Stimulated activated CD4-positive, alpha-beta T cell treated with anti-CD3 and anti-CD28 coated beads, Interleukin-12 subunit alpha, Interleukin-12 subunit beta, amount 100 ng/mL, for 4 hours (primary cell): ENCODE results near the gene NDUFS2.
"Not testable (repeated sequence)": the region's sequence is repeated elsewhere in the genome, so short reads cannot be mapped to it uniquely, and the experiment has no call there.

ENCODE experiments used
- DNase-seq: peaks from one replicate; pipeline ENCODE4 v3.0.0-alpha.2; 2020

Gene NDUFS2

DNA sequence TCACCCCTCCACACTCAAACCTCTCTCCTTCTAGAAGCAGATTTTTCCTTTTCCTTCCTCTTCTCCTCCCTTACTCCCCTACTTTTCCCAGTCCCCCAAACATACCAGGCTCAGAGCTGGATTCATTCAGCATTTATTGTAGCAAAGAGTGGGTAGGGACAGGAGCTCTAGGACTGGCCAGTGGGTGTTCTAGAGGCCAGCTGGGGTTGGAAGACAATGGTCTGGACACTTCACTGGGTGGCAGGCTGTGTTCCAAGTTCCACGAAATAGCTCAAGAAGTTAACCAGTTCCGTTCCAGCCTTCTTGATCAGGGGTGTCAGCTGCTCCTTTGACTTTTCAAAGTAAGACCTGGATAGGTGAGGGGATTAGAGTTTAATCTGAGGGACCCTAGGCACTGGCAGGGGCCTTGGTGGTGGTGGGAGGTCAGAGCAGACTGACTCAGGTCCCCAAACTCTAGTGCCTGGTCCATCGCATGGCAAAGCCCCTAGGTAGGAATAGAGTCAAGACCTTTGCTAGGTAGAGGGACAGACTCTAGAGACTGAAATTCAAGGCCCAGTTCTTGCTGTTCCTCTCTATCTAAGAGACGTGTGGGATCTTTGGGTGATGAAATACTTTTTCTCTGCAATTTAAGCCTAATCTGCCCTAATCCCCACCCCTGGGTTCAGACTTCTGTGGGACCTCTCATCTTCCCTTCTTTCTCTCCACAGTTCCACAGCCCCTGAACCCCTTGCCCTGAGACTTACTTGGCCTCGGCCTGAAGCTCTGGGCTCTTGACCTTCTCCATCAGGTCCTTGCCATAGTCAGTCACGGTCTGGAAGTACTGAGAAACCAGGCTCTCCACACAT, 20.2 kb downstream of the NDUFS2 start:
- DNase-seq = no peak

DNA sequence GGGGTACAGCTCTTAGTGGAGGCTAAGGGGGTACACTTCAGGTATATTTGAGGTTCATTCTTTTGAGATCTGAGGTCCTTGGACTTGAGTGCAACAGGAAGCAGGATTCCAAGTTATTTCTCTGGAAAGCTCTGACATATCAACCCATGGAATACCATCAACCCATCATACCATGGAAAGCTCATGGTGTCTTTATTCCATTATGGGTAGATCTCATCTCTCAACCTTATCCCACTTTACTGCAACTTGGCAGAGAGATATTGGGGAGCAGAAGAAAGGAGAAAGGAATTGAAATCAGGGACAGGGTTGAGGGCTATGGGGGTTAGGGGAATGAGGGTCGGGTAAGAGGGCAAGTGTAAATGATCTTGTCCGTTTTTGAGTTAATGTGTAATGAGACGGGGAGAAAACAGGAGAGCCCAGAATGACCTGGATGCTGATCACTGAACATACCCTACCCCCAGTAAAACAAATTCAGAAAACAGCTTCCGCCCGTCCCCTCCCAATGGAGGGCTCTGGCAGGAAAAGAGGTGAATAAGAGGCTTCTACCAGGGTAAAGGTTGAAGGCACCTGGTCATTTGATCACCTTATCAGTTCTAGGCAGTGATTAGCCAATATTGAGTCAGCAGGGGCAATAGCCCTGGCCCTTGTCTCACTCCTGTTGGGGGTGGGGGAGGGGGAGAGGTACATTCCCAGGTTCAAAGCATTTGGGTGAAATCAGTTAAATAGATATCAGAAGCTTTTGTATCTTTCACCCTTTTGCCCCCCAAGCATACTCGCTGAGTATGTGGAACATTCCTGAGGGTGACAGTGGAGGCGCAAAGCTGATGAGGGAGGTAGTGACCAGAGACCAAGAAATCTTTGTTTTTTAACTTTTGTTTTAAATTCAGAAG, 21.9 kb downstream of the NDUFS2 start:
- DNase-seq = no peak

DNA sequence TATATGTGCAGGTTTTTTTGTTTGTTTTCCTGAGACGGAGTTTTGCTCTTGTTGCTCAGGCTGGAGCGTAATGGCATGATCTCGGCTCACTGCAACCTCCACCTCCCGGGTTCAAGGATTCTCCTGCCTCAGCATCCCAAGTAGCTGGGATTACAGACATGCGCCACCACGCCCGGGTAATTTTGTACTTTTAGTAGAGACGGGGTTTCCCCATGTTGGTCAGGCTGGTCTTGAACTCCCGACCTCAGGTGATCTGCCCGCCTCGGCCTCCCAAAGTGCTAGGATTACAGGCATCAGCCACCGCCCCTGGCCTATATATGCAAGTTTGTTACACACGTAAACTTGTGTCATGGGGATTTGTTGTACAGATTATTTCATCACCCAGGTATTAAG, 22.5 kb downstream of the NDUFS2 start:
- not testable (repeated sequence) for DNase-seq

DNA sequence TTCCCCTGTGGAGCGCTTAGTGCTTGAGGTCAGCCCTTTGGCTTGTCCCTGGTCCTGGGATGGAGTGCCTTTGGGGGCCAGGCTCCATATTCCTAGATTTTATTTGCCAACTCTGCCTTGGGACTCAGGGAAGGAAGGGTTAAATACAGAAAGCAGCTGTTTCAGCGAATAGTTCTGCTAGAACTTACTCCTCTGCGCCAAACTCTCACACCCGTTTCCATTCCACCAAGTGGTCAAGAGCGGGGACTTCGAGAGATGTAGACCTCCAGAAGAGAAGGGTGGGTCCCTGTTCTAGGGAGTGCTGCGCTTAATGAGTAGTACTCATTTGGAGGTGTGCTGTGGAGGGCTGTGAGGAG, 23.0 kb downstream of the NDUFS2 start:
- no peak for DNase-seq

DNA sequence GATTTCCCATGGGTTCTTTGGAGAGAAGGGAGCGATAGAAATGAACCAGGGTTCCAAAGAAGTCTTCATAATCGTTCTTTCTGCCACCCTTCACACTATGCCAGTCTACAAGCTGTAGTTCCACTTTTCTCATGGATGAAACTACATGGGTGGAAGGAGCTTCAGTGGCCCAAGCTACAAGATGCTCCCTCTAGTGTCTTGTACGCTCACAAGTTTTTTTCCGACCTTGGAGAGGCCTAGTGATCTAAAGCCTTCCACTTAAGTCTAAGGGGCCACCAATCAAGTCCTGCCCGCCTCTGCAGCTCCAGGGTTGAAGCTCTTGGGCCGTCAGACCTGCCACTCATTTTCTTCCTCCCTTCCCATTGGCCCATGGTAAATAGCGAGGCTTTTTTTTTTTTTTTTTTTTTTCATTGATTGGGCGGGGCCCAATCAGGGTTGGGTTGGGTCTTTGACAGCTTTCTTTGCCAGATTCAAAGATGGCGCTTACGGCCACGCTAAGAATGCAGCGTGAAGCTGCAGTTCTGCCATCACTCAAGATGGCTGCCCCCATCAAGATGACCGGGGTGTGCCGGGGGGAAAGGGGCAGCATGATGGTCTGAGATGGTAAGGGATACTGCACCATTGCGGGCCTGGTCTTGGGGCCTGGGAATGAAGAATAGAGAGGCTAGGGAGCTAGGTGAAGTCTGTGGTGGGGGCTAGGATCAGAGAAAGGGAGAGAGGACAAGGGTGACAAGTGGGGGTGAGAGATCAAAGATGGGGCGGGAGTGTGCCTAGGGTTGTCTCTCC, 23.6 kb downstream of the NDUFS2 start, which contains the start of gene TOMM40L:
Gene TOMM40L, plus strand, starts transcription at position 527 of the 786 bp plus-strand sequence. CDS start 430 bp downstream, outside the sequence.
- peak; percentile 78 for DNase-seq

DNA sequence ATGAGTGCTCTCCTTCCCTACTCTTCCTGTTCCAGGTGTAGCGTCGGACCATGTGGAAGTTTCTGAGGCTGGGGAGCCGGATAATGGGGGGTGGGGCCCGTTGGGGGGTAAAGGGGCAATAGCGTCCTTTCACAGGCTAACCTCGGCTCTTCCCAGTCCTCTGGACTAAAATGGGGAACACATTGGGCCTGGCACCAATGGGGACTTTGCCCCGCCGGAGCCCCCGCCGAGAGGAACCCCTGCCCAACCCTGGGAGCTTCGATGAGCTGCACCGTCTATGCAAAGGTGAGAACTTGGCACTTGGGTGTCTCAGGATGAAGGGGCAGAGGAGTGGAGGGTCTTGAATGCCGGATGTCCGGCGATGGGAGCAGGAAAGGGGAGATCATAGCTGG, 24.1 kb downstream of the NDUFS2 start:
- no peak for DNase-seq

DNA sequence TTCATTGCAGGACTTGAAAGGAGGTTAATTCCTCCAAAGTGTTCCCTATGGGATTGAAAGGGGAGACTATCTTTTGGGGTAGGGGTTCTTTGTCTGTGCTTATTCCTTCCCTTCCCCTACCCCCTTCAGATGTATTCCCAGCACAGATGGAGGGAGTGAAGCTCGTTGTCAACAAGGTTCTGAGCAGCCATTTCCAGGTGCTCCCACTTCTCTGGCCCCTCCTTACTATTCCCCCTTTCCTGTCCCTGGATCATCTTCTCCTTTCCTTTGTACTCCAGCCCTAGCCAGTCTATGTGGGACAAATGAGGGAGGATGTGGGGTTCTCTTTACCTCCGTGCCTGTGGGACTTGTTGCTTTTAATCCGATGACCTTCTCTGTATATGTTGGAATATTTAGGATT, 24.6 kb downstream of the NDUFS2 start:
- DNase-seq = no peak

DNA sequence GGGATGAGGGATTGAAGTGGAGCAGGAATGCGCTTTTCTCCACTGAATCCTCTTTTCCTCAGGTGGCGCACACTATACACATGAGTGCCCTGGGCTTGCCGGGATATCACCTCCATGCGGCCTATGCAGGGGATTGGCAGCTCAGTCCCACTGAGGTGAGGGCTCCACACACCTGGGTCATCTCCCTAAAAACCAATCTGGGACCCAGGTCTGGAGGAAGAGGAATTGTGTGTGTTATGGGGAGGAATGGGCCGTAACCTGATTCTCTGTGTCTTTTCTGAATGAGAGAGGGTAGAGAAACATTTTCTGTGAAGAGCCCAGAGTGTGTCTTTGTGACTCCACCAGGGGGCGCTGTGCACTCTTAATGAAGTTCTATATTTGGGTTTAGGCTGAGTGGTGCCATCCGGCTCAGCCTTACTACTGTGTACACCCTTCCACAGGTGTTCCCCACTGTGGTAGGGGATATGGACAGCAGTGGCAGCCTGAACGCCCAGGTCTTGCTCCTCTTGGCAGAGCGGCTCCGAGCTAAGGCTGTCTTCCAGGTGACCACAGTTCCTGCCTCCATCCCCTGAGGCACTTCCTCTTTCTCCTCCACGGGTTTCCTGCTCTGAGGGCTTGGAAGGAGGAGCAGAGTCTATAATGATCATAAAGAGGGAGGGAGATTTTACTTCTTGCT, 25.2 kb downstream of the NDUFS2 start:
- peak; percentile 88 for DNase-seq

DNA sequence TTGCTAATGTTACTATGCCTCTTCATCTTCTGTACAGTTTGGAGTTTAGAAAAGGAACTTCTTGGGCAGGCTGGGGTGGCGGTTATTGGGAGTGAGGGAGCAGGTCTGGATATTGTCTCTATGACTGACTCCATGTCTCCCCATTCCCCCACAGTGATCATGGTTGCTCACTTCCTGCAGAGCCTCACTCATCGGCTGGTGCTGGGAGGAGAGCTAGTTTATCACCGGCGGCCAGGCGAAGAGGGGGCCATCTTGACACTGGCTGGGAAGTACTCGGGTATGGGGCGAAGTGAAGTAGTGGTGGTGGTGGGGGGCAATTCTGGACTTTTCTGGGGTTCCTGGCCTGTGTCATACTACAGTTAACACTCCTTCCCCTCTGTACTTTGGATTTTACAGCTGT, 25.9 kb downstream of the NDUFS2 start:
- no peak for DNase-seq

DNA sequence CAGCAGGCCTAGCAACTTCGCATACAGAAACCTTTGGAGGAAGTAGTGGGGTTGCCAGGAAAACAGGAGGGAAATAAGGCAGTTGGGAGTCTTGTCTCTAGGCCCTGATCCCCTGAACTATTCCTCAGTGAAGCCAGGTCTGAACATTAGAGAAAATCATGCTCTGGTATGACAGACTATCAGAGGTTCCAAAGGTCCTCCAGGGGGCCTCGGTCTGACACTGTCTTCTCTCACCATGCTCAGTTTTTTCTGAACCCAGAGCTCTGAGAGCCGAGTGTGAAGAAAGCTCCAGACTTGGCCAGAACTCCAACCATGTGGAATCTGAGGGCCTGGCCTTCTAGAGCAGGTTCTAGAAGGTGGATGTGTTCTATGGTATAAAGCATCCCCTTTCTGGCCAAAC, 27.7 kb downstream of the NDUFS2 start:
- no peak for DNase-seq

DNA sequence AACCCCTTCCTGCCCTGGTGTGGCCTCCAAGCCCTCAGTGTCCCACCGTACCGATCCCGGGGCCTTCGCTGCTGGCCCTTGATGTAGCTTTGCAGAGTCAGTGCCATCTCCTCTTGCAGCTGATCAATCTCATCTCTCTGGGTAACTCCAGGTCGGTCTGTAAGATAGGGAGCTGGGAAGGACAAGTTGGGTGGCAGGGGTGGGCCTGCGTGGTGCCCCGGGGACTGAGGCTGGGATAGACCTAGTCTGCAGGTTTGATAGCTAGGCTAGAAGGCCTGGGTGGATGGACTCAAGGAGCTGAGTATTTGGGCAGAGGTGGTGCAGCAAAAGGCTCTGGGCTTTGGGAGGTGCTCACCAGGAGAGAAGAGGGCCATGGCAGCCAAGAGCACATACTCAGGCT, 28.6 kb downstream of the NDUFS2 start:
- no peak for DNase-seq

DNA sequence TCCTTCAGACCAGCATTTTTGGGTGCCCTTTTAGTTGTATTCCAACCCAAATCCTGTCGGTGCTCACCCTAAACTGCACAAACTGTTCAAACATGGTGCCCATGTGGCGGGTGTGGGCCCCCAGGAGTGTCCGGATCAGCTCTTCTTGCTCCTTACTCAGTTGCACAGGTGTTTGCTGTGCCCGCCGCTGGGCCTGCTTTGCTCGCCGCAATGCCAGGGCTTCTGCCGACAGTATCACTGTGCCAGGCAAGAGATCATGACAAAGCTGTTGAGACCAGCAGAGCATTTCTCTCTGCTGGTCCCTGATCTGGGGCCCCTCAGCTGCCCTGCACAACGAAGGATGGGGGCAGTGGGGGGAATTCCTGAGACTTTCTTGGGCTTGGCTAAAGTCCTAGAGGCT, 30.9 kb downstream of the NDUFS2 start:
- no peak for DNase-seq

DNA sequence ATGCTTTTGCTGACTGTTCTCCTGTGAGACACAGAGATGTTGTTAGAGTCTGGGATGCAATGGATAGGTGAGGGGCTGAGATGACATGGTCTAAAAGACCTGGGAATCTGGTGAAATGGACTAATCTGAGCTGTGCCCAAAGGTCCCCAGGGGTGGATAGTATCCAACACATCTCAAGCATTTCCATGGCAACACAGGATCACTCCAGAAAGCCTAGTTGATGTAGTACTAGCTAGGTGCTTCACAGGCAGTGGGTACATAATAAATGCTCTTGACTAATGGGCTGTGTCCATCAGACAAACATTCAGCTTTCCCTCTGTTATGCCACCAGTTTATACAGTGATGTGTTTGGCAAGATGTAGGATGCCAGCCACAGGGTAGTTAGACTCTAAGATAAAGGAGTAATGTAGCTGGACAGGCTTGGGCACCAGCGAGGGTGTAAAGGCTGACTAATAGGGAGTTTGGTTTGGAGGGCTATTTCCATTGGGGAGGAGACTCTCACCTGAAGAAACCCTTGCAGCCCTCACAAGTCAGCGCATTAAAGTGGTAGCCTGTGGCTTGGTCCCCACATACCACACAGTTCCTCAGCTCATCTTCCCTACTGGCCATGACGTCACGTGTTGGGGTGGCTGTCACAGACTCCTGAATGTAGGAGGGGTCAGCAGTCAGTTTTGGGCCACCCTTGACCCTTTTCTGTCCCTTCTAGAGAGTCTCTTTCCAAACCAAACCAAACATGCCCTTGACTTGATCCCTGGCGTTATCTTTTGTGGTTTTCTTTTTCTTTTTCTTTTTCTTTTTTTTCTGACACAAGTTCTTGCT, 34.0 kb downstream of the NDUFS2 start:
- DNase-seq = no peak

DNA sequence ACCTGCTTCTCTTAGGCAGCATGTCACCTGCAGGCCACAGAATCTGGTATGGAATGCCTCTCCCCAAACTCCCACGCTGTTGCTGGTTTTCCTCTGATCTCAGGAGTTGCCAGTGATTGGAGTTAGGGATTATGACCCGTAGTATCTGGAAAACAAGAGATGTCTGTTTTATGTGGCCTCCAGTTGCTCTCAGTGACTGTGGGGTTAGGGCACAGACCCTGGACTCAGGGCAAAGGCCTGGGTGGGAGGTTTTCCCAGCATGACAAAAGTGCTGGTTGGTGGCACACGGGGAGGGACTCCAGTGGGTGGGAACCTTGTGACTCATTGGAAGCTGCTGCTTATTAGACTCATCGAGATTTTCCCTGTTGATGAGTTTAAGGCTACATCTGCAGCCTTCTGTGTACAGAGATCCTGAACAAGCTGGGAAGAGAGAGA, 35.9 kb downstream of the NDUFS2 start, which contains the start of gene NR1I3:
Gene NR1I3, minus strand, starts transcription at position 165 of the 435 bp plus-strand sequence. CDS start 1,638 bp downstream, outside the sequence.
- DNase-seq = no peak

DNA sequence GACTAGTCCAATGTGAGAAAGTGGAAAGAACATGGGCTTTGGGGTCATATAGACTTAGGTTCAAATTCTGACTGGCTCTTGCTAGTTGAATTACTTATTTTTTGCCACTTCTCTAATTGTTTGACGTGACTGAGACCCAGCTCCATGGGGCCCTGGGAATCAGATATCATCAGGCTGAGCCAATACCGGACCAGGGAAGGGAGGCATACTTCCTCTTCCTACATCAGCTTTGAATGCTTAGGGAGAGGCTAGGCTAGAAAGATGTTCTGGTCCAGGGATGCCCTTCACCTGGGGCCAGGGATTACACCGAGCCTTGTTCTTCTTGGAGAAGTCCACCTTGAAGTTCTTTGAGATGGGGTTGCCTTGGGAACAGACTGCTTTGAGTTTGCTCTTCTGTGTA, 39.5 kb downstream of the NDUFS2 start:
- no peak for DNase-seq

DNA sequence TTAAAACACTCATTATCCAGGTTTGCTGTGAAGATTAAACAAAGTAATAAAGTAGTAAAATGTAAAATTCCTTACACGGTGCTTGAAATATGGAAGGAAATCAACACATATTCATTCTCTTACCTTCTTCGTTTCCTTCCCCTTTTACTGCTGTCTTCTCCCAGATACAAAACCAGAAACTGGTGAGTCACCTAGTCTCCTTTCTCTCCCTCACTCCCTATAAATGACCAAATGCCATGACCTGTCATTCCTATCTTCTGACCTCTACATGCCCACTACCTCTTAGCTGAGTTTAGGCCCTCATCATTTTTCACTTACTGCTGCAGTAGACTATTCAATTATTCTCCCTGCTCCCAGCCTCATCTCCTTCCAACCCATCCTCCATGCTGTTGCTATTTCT, 40.1 kb downstream of the NDUFS2 start:
- no peak for DNase-seq

DNA sequence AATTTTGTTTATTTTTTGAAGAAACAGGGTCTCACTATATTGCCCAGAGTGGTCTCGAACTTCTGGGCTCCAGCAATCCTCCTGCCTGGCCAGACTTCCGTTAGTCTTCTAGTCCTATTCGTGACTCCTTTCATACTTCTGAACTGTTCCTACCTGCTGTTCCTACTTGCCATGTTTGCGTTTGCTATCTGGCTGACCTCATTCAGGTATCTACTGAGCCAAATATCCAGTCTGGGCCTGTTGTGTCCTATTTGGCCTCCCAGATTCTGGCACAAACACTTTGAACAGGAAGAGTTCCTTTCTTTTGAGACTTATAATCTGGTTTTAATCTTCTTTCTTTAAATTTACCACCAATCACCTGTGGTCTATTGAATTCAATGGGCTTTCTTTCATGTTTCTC, 42.7 kb downstream of the NDUFS2 start:
- DNase-seq = no peak

DNA sequence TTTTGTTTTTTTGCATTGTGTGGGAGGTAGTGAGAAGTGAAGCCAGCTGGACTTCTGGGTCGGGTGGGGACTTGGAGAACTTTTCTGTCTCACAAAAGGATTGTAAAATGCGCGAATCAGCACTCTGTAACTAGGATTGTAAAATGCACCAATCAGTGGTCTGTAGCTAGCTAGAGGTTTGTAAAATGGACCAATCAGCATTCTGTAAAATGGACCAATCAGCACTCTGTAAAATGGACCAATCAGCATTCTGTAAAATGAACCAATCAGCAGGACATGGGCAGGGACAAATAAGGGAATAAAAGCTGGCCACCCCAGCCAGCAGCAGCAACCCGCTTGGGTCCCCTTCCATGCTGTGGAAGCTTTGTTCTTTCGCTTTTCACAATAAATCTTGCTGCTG, 47.9 kb downstream of the NDUFS2 start:
- not testable (repeated sequence) for DNase-seq

DNA sequence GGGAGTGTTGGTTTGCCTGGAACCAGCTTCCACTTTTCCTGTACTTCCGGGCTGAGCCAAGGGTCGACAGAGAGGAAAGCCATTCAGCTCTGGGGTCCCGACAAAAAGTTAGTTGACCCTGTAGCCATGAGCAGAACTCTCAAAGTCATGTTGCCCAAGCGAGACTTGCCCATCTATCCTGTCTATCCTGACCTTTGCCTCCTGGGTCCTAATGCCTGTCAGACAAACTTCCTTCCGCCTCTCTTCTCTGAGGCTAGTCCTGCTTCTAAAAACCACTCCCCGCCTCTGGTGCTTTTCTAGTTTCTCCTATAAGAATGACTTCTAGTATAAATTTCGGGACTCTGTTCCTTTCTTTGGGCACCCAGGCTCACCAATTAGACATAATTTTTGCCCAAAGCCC, 48.7 kb downstream of the NDUFS2 start:
- no peak for DNase-seq

DNA sequence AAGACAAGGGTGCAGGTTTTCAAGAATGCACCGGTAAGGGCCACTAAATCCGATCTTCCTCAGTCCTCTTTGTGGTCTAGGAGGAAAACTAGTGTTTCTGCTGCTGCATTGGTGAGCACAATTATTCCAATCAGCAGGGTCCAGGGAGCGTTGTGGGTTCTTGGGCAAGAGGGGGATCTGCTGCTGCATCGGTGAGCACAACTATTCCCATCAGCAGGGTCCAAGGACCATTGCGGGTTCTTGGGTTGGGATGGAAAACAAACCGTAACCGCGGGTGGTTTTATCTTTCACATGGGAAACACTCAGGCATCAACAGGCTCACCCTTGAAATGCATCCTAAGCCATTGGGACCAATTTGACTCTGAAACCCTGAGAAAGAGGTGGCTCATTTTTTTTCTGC, 49.4 kb downstream of the NDUFS2 start:
- DNase-seq = no peak

DNA sequence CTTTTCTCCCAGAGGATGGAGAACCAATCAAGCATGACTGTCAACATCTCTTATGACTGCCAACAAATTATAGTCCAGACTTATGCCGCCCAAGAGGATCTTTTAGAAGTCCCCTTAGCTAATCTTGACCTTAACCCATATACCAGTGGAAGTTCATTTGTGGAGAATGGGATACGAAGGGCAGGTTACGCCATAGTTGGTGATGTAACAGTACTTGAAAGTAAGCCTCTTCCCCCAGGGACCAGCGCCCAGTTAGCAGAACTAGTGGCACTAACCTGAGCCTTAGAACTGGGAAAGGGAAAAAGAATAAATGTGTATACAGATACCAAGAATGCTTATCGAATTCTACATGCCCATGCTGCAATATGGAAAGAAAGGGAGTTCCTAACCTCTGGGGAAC, 53.1 kb downstream of the NDUFS2 start:
- DNase-seq = not testable (repeated sequence)
